ENCODE measurements around the gene AP4S1.

Gene AP4S1

DNA sequence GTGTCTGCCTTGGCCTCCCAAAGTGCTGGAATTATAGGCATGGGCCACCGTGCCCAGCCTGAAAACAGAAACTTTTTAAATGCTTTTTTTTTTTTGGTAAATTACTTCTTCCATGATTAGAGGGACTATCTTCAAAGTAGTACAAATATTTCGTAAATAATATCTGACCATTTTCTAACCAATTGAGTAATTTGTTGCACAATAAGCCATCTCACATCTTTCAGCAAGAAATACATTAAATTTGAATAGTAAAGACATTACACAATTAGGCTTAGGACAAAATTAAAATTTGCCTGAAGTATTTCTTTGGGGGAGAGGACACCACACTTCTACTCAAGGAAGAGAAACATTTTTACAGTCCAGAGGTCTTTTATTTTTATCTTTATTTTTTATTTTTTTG lies 85.4 kb downstream of the AP4S1 start:
- H3K36me3 ChIP-seq (ENCODE audit: control insufficient read depth, low read length): peaks cover 93% of the 10 kb centered on the region
- H3F3A ChIP-seq (ENCODE audit: control insufficient read depth, insufficient read depth): 0 out of 2 replicates have a peak, but pooled peaks cover 2% of the 10 kb centered on the region
- TF ChIP-seq, protein P1, sequence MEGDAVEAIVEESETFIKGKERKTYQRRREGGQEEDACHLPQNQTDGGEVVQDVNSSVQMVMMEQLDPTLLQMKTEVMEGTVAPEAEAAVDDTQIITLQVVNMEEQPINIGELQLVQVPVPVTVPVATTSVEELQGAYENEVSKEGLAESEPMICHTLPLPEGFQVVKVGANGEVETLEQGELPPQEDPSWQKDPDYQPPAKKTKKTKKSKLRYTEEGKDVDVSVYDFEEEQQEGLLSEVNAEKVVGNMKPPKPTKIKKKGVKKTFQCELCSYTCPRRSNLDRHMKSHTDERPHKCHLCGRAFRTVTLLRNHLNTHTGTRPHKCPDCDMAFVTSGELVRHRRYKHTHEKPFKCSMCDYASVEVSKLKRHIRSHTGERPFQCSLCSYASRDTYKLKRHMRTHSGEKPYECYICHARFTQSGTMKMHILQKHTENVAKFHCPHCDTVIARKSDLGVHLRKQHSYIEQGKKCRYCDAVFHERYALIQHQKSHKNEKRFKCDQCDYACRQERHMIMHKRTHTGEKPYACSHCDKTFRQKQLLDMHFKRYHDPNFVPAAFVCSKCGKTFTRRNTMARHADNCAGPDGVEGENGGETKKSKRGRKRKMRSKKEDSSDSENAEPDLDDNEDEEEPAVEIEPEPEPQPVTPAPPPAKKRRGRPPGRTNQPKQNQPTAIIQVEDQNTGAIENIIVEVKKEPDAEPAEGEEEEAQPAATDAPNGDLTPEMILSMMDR (IDR thresholded peaks at IDR 0.05; ENCODE audit: low read depth, low read length, poor library complexity, severe bottlenecking): no peak
- no peak for TF ChIP-seq EZH2phosphoT487 (IDR thresholded peaks at IDR 0.05; ENCODE audit: borderline replicate concordance, low read length)

DNA sequence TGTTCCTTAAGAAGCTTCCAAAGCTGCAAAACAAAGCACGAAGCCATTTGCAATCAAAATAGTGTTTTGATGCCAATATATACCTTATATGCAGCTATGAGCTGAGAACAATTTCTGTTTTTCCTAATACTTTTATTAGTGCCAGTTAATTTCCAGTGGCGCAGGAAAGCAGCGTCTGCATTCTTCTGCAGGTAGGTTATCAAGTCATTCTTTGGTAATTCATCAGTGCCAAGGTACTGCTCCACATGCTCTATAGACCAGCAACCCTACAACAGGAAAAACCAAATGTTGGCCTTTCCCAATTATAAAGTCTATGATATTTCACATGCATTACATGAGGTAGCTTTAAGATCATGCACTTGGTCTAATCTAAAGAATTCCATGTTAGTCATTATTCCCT lies 88.3 kb downstream of the AP4S1 start:
- Histone ChIP-seq H3F3A (ENCODE audit: control insufficient read depth, insufficient read depth) (0 out of 2 replicates have a peak, but pooled peaks cover 2% of the 10 kb centered on the region), H3K4me2 (ENCODE audit: low read length) (no peak overlapping the region), H3K9me3 (ENCODE audit: control insufficient read depth, insufficient read depth, low read length) (no peaks in the 10 kb centered on the region), H3K9me2 (replicated peaks; ENCODE audit: control insufficient read depth, low read length) (no peaks in the 10 kb centered on the region), H3K79me2 (ENCODE audit: control insufficient read depth, low read length) (no peaks in the 10 kb centered on the region), H3K4me1 (ENCODE audit: control insufficient read depth, low read length) (no peaks in the 10 kb centered on the region), H3K27me3 (ENCODE audit: control insufficient read depth, low read length) (no peaks in the 10 kb centered on the region), H3K4me3 (ENCODE audit: low read length) (no peak overlapping the region), H3K36me3 (ENCODE audit: control insufficient read depth, low read length) (peaks cover 93% of the 10 kb centered on the region), H3K27ac (ENCODE audit: low read depth, low read length) (no peak overlapping the region), H4K20me1 (ENCODE audit: control insufficient read depth, insufficient read depth, low read depth, low read length) (no peaks in the 10 kb centered on the region)
- no peak for TF ChIP-seq EZH2phosphoT487 (IDR thresholded peaks at IDR 0.05; ENCODE audit: borderline replicate concordance, low read length)
- TF ChIP-seq, protein P1 (IDR thresholded peaks at IDR 0.05; ENCODE audit: low read depth, low read length, poor library complexity, severe bottlenecking): no peak

More for the DNA sequence above, 85.4 kb downstream of the AP4S1 start:
- no peaks in the 10 kb centered on the region for H4K20me1 ChIP-seq (ENCODE audit: control insufficient read depth, insufficient read depth, low read depth, low read length)
- no peaks in the 10 kb centered on the region for H3K27me3 ChIP-seq (ENCODE audit: control insufficient read depth, low read length)
- H3K4me1 ChIP-seq (ENCODE audit: control insufficient read depth, low read length): no peaks in the 10 kb centered on the region
- no peak overlapping the region for H3K4me2 ChIP-seq (ENCODE audit: low read length)
- H3K27ac ChIP-seq (ENCODE audit: low read depth, low read length): no peak overlapping the region
- no peaks in the 10 kb centered on the region for H3K9me2 ChIP-seq (replicated peaks; ENCODE audit: control insufficient read depth, low read length)
- no peaks in the 10 kb centered on the region for H3K79me2 ChIP-seq (ENCODE audit: control insufficient read depth, low read length)
- H3K9me3 ChIP-seq (ENCODE audit: control insufficient read depth, insufficient read depth, low read length): no peaks in the 10 kb centered on the region
- no peak overlapping the region for H3K4me3 ChIP-seq (ENCODE audit: low read length)

GRCh38 chr14:31118892-31119291 lies 93.4 kb downstream of the AP4S1 start:
- Histone ChIP-seq H3K27ac (ENCODE audit: low read depth, low read length) (no peak overlapping the region), H3K4me3 (ENCODE audit: low read length) (no peak overlapping the region), H3K36me3 (ENCODE audit: control insufficient read depth, low read length) (peaks cover 91% of the 10 kb centered on the region), H4K20me1 (ENCODE audit: control insufficient read depth, insufficient read depth, low read depth, low read length) (no peaks in the 10 kb centered on the region), H3K4me2 (ENCODE audit: low read length) (no peak overlapping the region), H3K4me1 (ENCODE audit: control insufficient read depth, low read length) (no peaks in the 10 kb centered on the region), H3K9me2 (replicated peaks; ENCODE audit: control insufficient read depth, low read length) (no peaks in the 10 kb centered on the region), H3K9me3 (ENCODE audit: control insufficient read depth, insufficient read depth, low read length) (no peaks in the 10 kb centered on the region), H3K79me2 (ENCODE audit: control insufficient read depth, low read length) (no peaks in the 10 kb centered on the region), H3K27me3 (ENCODE audit: control insufficient read depth, low read length) (no peaks in the 10 kb centered on the region), H3F3A (ENCODE audit: control insufficient read depth, insufficient read depth) (0 out of 2 replicates have a peak, but pooled peaks cover 2% of the 10 kb centered on the region)
- TF ChIP-seq EZH2phosphoT487 (IDR thresholded peaks at IDR 0.05; ENCODE audit: borderline replicate concordance, low read length): no peak
- TF ChIP-seq, protein P1 (IDR thresholded peaks at IDR 0.05; ENCODE audit: low read depth, low read length, poor library complexity, severe bottlenecking): no peak
